Right atrium auricular region (tissue), 2 donors: ENCODE measurements around the gene PPP3CA. TPM values are rescaled to one million over a fixed set of nuclear protein-coding genes. Genes with fewer than 3 reads are reported as not detected.

Source experiments
- DNase-seq: peaks from one replicate; pipeline ENCODE4 v3.0.0-alpha.2; 2019; ENCODE audit warnings: low spot score
- H3K27ac ChIP-seq, 2 donors: fragments of 200-600 bp; sonication (generic); 1 replicate in 1 of 2; 2 replicates in 1 of 2; pipeline ENCODE4 v1.5.1; 2016 to 2019
- H3K27me3 ChIP-seq, 2 donors: fragments of 200-600 bp; sonication (generic); one replicate each; pipeline versions ENCODE4 v1.5.1 to v1.6.0; 2017 to 2019
- H3K36me3 ChIP-seq: fragments of 200-600 bp; sonication (generic); one replicate; pipeline ENCODE4 v1.5.1; 2016
- H3K4me1 ChIP-seq, 2 donors: fragments of 200-600 bp; sonication (generic); one replicate each; pipeline versions ENCODE4 v1.5.1 to v1.6.0; 2017 to 2019
- H3K4me3 ChIP-seq, 2 donors: fragments of 200-600 bp; sonication (generic); 1 replicate in 1 of 2; 2 replicates in 1 of 2; pipeline ENCODE4 v1.5.1; 2017 to 2019; ENCODE audit warnings: mild to moderate bottlenecking in 1 of 2, moderate library complexity in 1 of 2
- H3K9me3 ChIP-seq, 2 donors: fragments of 200-600 bp; sonication (generic); one replicate each; pipeline ENCODE4 v1.5.1; 2019
- total RNA-seq, 2 donors: library from RNA; depleted of rRNA; stranded (reverse); fragments of >200 nt; gene quantifications; one replicate each; pipeline ENCODE4 v1.1.0, GENCODE V29; 2016
- TF ChIP-seq, protein P1 (sequence below), 2 donors: fragments of 200-600 bp; sonication (generic); IDR thresholded peaks; one replicate each; pipeline ENCODE4 v1.5.1; 2019; ENCODE audit warnings: antibody characterized with exemption in 2 of 2

PPP3CA gene
- total RNA-seq, 2 donors from 2014 or later: 11.2 to 15.7 TPM

GRCh38 chr4:101175896-101176676 is 171.2 kb downstream of the PPP3CA start:
- Histone ChIP-seq H3K27me3 (no peaks in the 10 kb centered on the region), H3K27ac (peak overlapping the region in 1 of 2 donors; percentile 3), H3K36me3 (no peaks in the 10 kb centered on the region), H3K4me1 (peaks cover 0 to 13% of the 10 kb centered on the region in 2 donors), H3K4me3 (no peak overlapping the region), H3K9me3 (no peaks in the 10 kb centered on the region)
- DNase-seq: no peak
- TF ChIP-seq, protein P1, sequence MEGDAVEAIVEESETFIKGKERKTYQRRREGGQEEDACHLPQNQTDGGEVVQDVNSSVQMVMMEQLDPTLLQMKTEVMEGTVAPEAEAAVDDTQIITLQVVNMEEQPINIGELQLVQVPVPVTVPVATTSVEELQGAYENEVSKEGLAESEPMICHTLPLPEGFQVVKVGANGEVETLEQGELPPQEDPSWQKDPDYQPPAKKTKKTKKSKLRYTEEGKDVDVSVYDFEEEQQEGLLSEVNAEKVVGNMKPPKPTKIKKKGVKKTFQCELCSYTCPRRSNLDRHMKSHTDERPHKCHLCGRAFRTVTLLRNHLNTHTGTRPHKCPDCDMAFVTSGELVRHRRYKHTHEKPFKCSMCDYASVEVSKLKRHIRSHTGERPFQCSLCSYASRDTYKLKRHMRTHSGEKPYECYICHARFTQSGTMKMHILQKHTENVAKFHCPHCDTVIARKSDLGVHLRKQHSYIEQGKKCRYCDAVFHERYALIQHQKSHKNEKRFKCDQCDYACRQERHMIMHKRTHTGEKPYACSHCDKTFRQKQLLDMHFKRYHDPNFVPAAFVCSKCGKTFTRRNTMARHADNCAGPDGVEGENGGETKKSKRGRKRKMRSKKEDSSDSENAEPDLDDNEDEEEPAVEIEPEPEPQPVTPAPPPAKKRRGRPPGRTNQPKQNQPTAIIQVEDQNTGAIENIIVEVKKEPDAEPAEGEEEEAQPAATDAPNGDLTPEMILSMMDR (IDR thresholded peaks at IDR 0.05): no peak

- no peak overlapping the region for H3K4me3 ChIP-seq
Observed at GRCh38 chr4:101174679-101175345, 172.5 kb downstream of the PPP3CA start.

GRCh38 chr4:101172369-101172768 is 175.0 kb downstream of the PPP3CA start:
- H3K27me3 ChIP-seq: no peaks in the 10 kb centered on the region
- TF ChIP-seq, protein P1 (IDR thresholded peaks at IDR 0.05): no peak
- H3K27ac ChIP-seq: no peak overlapping the region
- H3K9me3 ChIP-seq: no peaks in the 10 kb centered on the region
- DNase-seq: no peak
- H3K4me1 ChIP-seq: peaks cover 0 to 13% of the 10 kb centered on the region in 2 donors
- no peaks in the 10 kb centered on the region for H3K36me3 ChIP-seq
- H3K4me3 ChIP-seq: no peak overlapping the region

More at GRCh38 chr4:101174679-101175345, 172.5 kb downstream of the PPP3CA start:
- DNase-seq: no peak
- TF ChIP-seq, protein P1 (IDR thresholded peaks at IDR 0.05): no peak
- H3K27me3 ChIP-seq: no peaks in the 10 kb centered on the region
- peaks cover 0 to 13% of the 10 kb centered on the region in 2 donors for H3K4me1 ChIP-seq
- H3K36me3 ChIP-seq: no peaks in the 10 kb centered on the region
- H3K9me3 ChIP-seq: no peaks in the 10 kb centered on the region
- H3K27ac ChIP-seq: no peak overlapping the region

DNA sequence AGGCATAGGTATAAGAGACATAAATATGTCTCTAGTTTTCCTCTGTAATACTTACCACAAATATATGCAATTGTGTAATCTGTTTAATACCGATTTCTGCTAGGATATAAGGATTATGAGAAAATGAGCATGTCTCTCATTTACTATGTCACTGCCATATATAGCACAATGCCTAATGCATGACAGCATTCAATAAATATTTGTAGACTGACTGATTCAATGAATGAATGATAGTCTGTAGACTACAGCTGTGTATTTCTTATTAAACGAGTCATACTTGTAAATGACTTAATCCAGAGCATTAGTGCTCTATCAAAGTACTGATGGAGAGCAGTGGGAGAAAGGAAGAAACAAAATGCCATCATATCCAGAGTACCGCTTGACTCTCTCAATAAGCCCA is 175.6 kb downstream of the PPP3CA start:
- Histone ChIP-seq H3K36me3 (no peaks in the 10 kb centered on the region), H3K4me3 (no peak overlapping the region), H3K27ac (no peak overlapping the region), H3K27me3 (no peaks in the 10 kb centered on the region), H3K9me3 (no peaks in the 10 kb centered on the region), H3K4me1 (peaks cover 0 to 13% of the 10 kb centered on the region in 2 donors)
- TF ChIP-seq, protein P1 (IDR thresholded peaks at IDR 0.05): no peak
- no peak for DNase-seq

DNA sequence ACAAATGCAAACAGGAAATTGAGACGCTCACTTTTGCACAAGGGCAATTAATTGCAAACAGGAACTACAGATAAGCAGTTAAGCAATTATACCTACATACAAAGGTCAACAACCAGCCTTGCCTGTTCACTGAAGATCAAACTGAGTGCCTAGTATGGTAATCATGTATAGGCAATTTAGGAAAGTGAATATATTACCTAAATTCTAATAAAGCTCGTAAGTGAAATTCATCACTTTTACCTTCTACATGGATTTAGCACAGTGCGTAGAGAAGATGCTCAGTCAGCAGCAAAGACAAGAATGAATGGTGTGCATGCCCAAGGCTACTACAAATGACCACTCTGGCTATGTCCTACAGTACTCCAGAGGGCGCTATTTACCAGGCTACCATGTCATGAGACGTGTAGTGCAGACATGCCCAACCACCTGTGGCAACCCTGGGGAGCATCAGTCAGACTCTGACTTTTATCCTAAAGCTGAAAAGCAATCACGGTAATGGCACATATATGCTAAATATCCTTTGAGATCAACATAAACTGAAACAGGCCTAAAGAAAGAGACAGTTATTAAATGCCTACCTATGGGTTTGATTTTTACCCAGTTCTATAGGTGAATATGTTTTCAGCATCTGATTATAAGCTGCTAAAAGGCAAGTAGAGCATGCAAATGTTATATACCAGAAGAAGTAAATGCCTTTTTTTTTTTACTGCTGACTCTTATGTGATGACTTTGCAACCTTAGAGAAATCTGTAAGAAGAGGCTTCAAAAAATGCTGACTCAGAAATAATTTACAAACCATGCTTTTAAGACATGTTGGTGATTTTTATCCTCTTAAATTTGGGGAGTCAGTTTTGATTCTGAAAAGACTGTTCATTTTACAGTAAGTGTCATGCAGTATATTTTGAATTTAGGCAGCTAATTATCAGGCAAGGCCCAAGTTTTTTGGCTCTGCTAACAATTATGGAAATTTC is 178.0 kb downstream of the PPP3CA start:
- no peaks in the 10 kb centered on the region for H3K9me3 ChIP-seq
- peak; percentile 65 for DNase-seq
- no peak overlapping the region for H3K27ac ChIP-seq
- H3K4me1 ChIP-seq: peaks cover 0 to 4% of the 10 kb centered on the region in 2 donors
- H3K27me3 ChIP-seq: no peaks in the 10 kb centered on the region
- TF ChIP-seq, protein P1 (IDR thresholded peaks at IDR 0.05): peak; percentile 60 to 81
- no peaks in the 10 kb centered on the region for H3K36me3 ChIP-seq
- H3K4me3 ChIP-seq: no peak overlapping the region
